Endothelial cell of umbilical vein (primary cell): ENCODE data around the gene ARMH4. TPM values are rescaled to one million over a fixed set of nuclear protein-coding genes. Genes with fewer than 3 reads are reported as not detected.

ENCODE experiments used
- BruUV-seq: library from RNA; stranded (reverse); fragments of 400-500 nt; replicated peaks from 2 replicates; lab custom pipeline; 2021; lab: Mats Ljungman, UMichigan
- CTCF ChIA-PET: fragments of 300-600, 350-600 bp; sonication (Branson Sonifier 250); formaldehyde crosslinking; loops from one replicate; lab custom pipeline; 2021; ENCODE audit warnings: antibody characterized with exemption, inconsistent platforms; lab: Charles Lee
- POLR2A ChIA-PET: fragments of 300-600, 350-600 bp; sonication (Branson Sonifier 250); formaldehyde crosslinking; loops from one replicate; lab custom pipeline; 2021; ENCODE audit warnings: antibody characterized with exemption, inconsistent platforms; lab: Charles Lee
- DNase-seq: peaks from one replicate; pipeline ENCODE4 v3.0.0-alpha.2; 2011; ENCODE audit warnings: low read depth, low spot score
- FAIRE-seq: peaks from 2 replicates; lab custom pipeline; 2011; peaks lifted over from hg19 to GRCh38; lab: Jason Lieb, UNC
- H2AFZ ChIP-seq: 2 replicates; pipeline ENCODE4 v1.6.0; 2012; ENCODE audit warnings: low read depth, low read length, control low read depth, inconsistent platforms
- H3K27ac ChIP-seq: 2 replicates; pipeline ENCODE4 v1.5.1; 2011; ENCODE audit warnings: low read depth, mild to moderate bottlenecking, control low read depth, low read length, moderate library complexity; ENCODE audit not compliant: insufficient read depth
- H3K27me3 ChIP-seq, 2 experiments: 2 replicates each; pipeline versions ENCODE4 v1.6.0 to v1.6.1; 2011; ENCODE audit warnings: low read length in 2 of 2, mixed read lengths in 1 of 2; ENCODE audit not compliant: control insufficient read depth in 2 of 2, insufficient read depth in 2 of 2
- H3K36me3 ChIP-seq, 2 experiments: 2 replicates in 1 of 2; 3 replicates in 1 of 2; pipeline ENCODE4 v1.5.1; 2011; ENCODE audit warnings: low read length in 2 of 2, mild to moderate bottlenecking in 1 of 2, moderate library complexity in 1 of 2; ENCODE audit not compliant: control insufficient read depth in 2 of 2, insufficient read depth in 2 of 2; ENCODE audit errors: extremely low read depth in 1 of 2
- H3K4me1 ChIP-seq: 3 replicates; pipeline ENCODE4 v1.5.1; 2011; ENCODE audit warnings: mild to moderate bottlenecking, low read length; ENCODE audit not compliant: control insufficient read depth, insufficient read depth; ENCODE audit errors: extremely low read depth
- H3K4me2 ChIP-seq: 2 replicates; pipeline ENCODE4 v1.6.1; 2011; ENCODE audit warnings: low read length, control low read depth, mixed read lengths; ENCODE audit not compliant: insufficient read depth
- H3K4me3 ChIP-seq, 3 experiments: fragments of 200-600 bp in 1 of 3; sonication (generic), shearing (Covaris generic) in 1 of 3; replicated peaks in 1 of 3; 2 replicates each; pipeline ENCODE4 v1.5.1; 2011 to 2016; ENCODE audit warnings: control low read depth in 3 of 3, low read length in 3 of 3, mild to moderate bottlenecking in 2 of 3, inconsistent platforms in 1 of 3, low read depth in 1 of 3, moderate library complexity in 1 of 3; ENCODE audit not compliant: insufficient read depth in 1 of 3
- H3K79me2 ChIP-seq: 2 replicates; pipeline ENCODE4 v1.6.0; 2012; ENCODE audit warnings: low read length, inconsistent platforms; ENCODE audit not compliant: control insufficient read depth, insufficient read depth
- H3K9ac ChIP-seq: replicated peaks from 2 replicates; pipeline ENCODE3; 2011; ENCODE audit warnings: low read length, control low read depth; ENCODE audit not compliant: insufficient read depth; ENCODE audit errors: extremely low read depth
- H3K9me1 ChIP-seq: replicated peaks from 3 replicates; pipeline ENCODE4 v1.6.0; 2011; ENCODE audit warnings: mild to moderate bottlenecking, low read length; ENCODE audit not compliant: control insufficient read depth, insufficient read depth; ENCODE audit errors: extremely low read depth
- H3K9me3 ChIP-seq: replicated peaks from 2 replicates; pipeline ENCODE4 v1.5.1; 2012; ENCODE audit warnings: low read length, inconsistent platforms; ENCODE audit not compliant: control insufficient read depth, insufficient read depth
- H4K20me1 ChIP-seq: replicated peaks from 2 replicates; pipeline ENCODE3; 2011; ENCODE audit warnings: mild to moderate bottlenecking, low read length; ENCODE audit not compliant: control insufficient read depth, insufficient read depth; ENCODE audit errors: extremely low read depth
- CTCF ChIP-seq, 2 donors: IDR thresholded peaks; 1 replicate in 1 of 2; 2 replicates in 1 of 2; pipeline ENCODE4 v1.5.1; 2011; ENCODE audit warnings: low read length in 2 of 2, mild to moderate bottlenecking in 2 of 2, moderate library complexity in 2 of 2, control low read depth in 1 of 2, inconsistent platforms in 1 of 2, low read depth in 1 of 2; ENCODE audit not compliant: insufficient read depth in 1 of 2; ENCODE audit errors: extremely low read depth in 1 of 2
- EZH2 ChIP-seq: IDR thresholded peaks from 2 replicates; pipeline ENCODE4 v1.6.1; 2012; ENCODE audit warnings: borderline replicate concordance, low read depth, mild to moderate bottlenecking, moderate library complexity, low read length, inconsistent platforms; ENCODE audit not compliant: severe bottlenecking
- FOS ChIP-seq: IDR thresholded peaks from 2 replicates; pipeline ENCODE4 v1.6.1; 2011; ENCODE audit warnings: mild to moderate bottlenecking, low read length, moderate library complexity, borderline replicate concordance; ENCODE audit not compliant: insufficient read depth
- GATA2 ChIP-seq: IDR thresholded peaks from 2 replicates; pipeline ENCODE4 v1.7.0; 2011; ENCODE audit warnings: low read depth, mild to moderate bottlenecking, moderate library complexity, mixed read lengths, low read length; ENCODE audit not compliant: insufficient read length, insufficient read depth
- JUN ChIP-seq: IDR thresholded peaks from 2 replicates; pipeline ENCODE4 v1.6.1; 2011; ENCODE audit warnings: borderline replicate concordance, low read depth; ENCODE audit not compliant: insufficient read length, insufficient read depth
- MYC ChIP-seq: IDR thresholded peaks from one replicate; pipeline ENCODE4 v1.6.1; 2011; ENCODE audit warnings: mild to moderate bottlenecking, low read depth, low read length
- POLR2A ChIP-seq: IDR thresholded peaks from 2 replicates; pipeline ENCODE4 v1.6.1; 2012; ENCODE audit warnings: low read depth, mild to moderate bottlenecking, control low read depth, low read length
- POLR2AphosphoS5 ChIP-seq: IDR thresholded peaks from 2 replicates; pipeline ENCODE4 v1.6.1; 2012; ENCODE audit warnings: low read depth, mild to moderate bottlenecking, control low read depth, low read length, moderate library complexity; ENCODE audit not compliant: insufficient read depth
- dilution Hi-C: fragments of 300-500 bp; cut with MboI; formaldehyde crosslinking; loops from one replicate; pipeline ENCODE4 v1.15.0; 2019; ENCODE audit warnings: low sequenced_read_pairs; ENCODE audit not compliant: extremely low pct_ligation_motif_present
- intact Hi-C: fragments of 100-400 bp; cut with micrococcal nuclease; formaldehyde crosslinking; loops from one replicate; pipeline ENCODE4 v1.10.0; 2022
- polyA plus RNA-seq, 4 experiments: library from polyadenylated mRNA; depleted of rRNA in 3 of 4; stranded (reverse) in 3 of 4; unstranded in 1 of 4; fragments of >200 nt; gene quantifications; 2 replicates each; pipeline versions ENCODE4 v1.2.1 to v1.2.3, GENCODE V29; 2011 to 2012; ENCODE audit warnings: missing spikeins in 1 of 4
- total RNA-seq: library from RNA; stranded (reverse); gene quantifications from 2 replicates; pipeline ENCODE4 v1.2.3, GENCODE V29; 2021
- TF ChIP-seq, protein P1 (sequence below): IDR thresholded peaks from 2 replicates; pipeline ENCODE4 v1.6.1; 2011; ENCODE audit not compliant: insufficient read depth, insufficient read length

Gene ARMH4
- total and polyA plus RNA-seq, 2 donors (not counting 3 experiments of a cell fraction or from before 2014, with no cell fraction given): 1.1 to 3.0 TPM

DNA sequence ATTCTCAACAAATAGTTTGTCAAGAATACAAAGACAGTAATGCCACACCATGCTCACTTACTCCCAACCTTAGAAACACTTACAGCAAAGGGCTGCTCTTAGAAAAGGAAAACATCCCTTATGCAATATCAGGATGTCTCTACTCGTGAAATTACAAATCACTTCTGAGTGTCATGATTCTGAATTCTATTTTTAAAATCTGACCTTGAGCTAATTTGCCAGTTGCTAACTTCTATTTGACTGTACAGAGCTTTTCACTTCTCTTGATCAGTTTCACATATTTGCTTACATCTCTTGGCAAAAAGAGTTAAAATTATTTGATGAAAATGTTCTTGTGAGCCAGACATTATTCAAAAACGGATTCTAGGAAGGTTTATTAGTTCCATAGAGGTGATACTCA is 149.4 kb downstream of the ARMH4 start:
- no peak overlapping the region for H3K4me3 ChIP-seq
- no peaks in the 10 kb centered on the region for H3K4me1 ChIP-seq
- ChIA-PET CTCF (no interaction called here), POLR2A (no interaction called here)
- no peak for DNase-seq
- dilution Hi-C loops: no loop called here
- TF ChIP-seq MYC: no peak
- TF ChIP-seq EZH2: no peak
- no peak for TF ChIP-seq GATA2
- no peak for TF ChIP-seq CTCF (IDR thresholded peaks at IDR 0.05; ENCODE audit: extremely low read depth in 1 of 2, insufficient read depth in 1 of 2, low read depth in 1 of 2, low read length in 2 of 2)
- TF ChIP-seq JUN: no peak
- TF ChIP-seq FOS: no peak
- TF ChIP-seq POLR2A: no peak
- TF ChIP-seq, protein P1, sequence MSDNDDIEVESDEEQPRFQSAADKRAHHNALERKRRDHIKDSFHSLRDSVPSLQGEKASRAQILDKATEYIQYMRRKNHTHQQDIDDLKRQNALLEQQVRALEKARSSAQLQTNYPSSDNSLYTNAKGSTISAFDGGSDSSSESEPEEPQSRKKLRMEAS: no peak
- no peak for TF ChIP-seq POLR2AphosphoS5
- intact Hi-C loops: no loop called here
- no peaks in the 10 kb centered on the region for H3K9me1 ChIP-seq
- no TSS peak for BruUV-seq
- H3K36me3 ChIP-seq: no peaks in the 10 kb centered on the region
- no peak overlapping the region for H3K4me2 ChIP-seq
- no peak overlapping the region for H3K27ac ChIP-seq
- no peaks in the 10 kb centered on the region for H4K20me1 ChIP-seq
- no peak overlapping the region for H2AFZ ChIP-seq
- FAIRE-seq: no peak
- H3K9me3 ChIP-seq: no peaks in the 10 kb centered on the region
- no peaks in the 10 kb centered on the region for H3K27me3 ChIP-seq
- no peak overlapping the region for H3K9ac ChIP-seq
- no peaks in the 10 kb centered on the region for H3K79me2 ChIP-seq
